LoVo (cell line): Measurements from ENCODE around the gene CHEK1.

Experiments used
- DNase-seq: peaks from one replicate; pipeline ENCODE4 v3.0.0-alpha.2; 2016; ENCODE audit warnings: low spot score

The CHEK1 gene

DNA sequence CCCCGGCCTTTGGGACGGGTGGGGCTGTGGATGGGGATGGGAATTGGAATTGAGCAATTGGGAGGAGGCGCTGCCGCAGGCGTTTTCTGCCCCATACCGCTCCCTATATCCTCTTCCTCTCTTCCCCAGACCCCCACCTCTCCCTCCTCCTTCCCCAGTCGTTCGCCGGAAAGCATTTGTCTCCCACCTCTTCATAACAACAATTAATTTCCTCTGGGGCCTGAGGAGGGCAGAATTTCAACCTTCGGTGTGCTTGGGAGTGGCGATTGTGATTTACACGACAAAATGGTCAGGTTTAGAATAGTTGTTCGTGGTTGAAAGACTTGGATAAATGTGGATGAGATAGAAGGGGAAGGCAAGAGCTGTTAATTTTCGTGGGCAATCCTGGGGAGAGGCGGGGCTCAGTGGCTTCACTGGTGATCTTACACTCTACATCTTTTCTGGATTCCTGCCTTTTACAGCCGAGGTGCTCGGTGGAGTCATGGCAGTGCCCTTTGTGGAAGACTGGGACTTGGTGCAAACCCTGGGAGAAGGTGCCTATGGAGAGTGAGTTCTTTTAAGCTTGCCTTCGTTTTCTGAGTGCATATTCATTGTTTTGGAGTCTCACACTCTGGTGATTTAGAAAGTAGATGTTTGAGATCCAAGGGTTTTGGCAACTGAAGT, 1.5 kb downstream of the CHEK1 start:
- DNase-seq, result peak; percentile 55

DNA sequence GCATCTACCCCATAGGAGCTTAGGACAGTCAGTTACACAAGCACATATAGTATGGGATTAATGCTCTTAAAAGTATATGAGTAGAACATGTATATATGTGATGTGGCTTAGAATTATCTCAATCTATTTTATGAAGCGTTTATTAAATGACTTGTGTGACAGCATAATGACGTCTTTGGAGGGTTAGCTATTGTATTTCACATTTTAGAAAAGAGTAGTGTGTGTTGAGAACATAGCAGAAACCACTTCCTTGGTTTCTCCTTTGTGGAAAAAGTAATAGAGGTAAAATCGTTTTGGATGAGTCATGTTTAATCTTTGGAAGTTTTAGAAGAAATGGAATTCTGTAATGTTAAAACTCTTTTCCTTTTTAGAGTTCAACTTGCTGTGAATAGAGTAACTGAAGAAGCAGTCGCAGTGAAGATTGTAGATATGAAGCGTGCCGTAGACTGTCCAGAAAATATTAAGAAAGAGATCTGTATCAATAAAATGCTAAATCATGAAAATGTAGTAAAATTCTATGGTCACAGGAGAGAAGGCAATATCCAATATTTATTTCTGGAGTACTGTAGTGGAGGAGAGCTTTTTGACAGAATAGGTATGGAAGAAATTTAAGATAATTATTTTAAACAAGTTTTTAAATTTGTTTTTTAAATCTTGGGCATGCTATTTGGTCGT, 2.4 kb downstream of the CHEK1 start:
- DNase-seq, result no peak

DNA sequence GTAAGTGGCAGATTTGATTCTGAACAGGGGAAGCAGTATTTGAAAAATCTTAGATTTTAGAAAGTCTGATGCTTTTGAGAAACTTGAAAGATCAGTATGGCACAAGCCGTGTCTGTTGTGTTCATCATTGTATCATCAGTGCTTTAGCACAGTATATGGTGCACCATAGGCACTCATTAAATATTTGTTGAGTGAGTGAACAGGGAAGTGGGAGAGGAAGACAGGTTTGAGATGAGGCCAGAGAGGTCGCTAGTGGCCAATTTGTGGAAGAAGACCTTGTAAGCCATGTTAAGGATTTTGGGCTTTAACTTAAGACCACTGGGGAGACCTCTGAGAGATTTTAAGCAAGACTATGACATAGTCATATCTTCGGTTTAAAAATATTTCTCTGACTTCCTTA, 12.9 kb downstream of the CHEK1 start:
- no peak for DNase-seq

DNA sequence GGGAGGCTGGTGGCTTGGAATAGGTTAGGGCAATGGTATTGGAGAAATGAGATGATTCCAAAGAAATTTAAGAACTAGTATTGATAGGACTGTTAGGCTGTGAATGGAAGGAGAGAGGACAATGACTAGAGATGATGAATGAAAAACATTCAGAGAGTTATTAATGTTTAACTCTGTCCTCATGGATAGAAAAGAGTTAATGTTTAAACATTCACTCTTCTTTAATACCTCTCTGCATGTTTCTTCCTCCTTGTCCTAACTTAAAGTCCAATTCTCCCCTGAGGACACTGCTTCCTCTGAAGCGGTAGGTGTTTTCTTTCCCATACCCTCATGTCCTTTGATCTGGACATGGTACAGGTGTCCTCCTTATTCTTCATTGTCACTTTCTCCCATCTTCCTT, 13.4 kb downstream of the CHEK1 start:
- no peak for DNase-seq

DNA sequence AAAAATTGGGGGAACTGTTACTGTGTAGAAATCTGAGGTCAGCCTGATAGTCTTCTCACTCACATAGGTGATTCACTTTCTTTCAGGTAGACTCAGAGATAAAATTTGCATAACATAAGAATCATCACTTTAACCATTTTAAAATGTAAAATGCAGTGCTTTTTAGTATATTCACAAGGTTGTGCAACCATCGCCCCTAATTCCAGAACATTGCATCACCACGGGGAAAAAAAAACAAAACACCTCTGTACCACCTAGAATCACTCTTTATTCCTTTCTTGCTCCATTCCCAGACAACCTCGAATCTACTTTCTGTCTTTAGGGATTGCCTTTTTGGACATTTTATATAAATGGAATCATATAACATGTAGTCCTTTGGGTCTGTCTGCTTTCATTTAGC, 20.9 kb downstream of the CHEK1 start:
- DNase-seq, result no peak

DNA sequence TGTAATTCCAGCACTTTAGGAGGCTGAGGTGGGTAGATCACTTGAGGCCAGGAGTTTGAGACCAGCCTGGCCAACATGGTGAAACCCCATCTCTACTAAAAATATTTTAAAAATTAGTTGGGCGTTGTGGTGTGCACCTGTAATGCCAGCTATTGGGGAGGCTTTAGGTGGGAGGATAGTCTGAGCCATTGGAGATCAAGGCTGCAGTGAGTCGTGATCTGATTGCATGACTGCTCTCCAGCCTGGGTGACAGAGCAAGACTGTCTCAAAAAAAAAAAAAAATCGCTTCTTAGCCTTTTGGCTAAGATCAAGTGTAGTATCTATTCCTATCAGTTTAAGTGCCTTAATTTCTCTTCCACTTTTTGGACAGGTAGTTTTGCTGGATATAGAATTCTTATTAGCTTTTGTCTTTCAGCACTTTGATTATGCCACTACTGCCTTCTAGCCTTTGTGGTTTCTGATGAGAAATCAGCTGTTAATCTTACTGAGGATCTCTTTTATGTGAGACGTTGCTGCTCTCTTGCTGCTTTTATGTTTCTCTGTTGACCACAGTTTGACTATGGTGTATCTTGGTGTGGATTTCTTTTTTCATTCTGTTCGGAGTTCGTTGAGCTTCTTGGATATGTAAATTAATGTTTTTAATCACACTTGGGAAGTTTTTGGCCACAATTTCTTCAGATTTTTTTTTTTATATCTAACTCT, 24.7 kb downstream of the CHEK1 start:
- DNase-seq, result no peak

DNA sequence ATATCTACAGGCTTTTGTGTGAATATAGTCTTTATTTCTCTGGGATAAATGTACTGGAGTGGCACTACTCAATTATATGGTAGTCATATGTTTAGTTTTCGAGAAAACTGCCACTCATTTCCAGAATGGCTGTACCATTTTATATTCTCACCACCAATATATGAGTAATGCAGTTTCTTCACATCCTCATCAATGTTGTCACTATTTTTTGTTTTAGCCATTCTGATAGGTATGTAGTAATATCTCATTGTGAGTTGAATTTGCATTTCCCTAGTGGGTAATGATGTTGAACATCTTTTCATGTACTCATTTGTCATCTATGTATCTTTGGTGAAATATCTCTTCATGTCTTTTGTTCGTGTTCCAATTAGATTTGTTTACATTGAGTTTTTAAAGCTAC, 37.7 kb downstream of the CHEK1 start:
- no peak for DNase-seq

DNA sequence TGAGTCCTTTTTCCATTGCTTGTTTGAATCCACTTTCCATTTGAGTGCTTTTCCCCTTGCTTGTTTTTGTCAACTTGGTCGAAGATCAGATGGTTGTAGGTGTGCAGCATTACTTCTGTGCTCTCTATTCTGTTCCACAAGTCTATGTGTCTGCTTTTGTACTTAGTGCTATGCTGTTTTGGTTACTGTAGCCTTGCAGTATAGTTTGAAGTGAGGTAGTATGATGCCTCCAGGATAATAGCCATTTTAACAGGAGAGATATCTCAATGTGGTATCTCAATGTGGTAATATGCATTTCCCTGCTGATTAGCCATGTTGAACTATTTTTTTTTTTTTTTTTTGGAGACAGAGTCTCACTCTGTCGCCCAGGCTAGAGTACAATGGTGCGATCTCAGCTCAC, 38.9 kb downstream of the CHEK1 start:
- DNase-seq, result no peak

DNA sequence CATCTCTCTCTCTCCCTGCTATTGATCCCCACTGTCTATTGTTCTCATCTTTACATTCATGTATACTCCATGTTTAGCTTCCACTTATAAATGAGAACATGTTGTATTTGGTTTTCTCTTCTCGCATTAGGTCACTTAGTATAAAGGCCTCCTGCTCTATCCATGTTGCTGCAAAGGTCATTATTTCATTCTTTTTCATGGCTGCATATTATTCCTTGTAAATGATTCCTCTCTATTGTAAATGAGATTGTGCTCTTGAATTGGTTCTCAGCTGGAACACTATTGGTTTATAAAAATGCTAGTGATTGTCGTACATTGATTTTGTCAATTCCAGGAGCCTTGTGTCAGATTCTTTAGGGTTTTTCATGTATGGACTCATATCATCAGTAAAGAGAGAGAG, 42.2 kb downstream of the CHEK1 start:
- DNase-seq, result no peak

DNA sequence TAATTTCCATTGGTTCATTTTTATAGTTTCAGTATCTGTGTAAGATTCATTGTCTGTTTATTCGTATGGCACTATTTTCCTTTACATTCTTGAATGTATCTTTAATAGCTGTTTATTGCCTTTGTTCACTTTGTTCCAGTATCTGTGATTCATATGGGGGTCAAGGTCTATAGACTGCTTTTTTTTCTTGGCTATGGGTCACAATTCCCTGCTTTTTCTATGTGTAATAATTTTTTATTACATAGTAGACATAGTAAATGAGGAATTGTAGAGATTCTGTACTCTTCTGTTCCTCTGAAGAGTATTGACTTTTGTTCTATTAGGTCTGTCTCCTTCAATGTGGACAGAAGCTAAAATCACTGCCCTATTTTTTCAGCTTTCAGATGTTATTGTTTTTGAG, 45.2 kb downstream of the CHEK1 start:
- peak; percentile 36 for DNase-seq

DNA sequence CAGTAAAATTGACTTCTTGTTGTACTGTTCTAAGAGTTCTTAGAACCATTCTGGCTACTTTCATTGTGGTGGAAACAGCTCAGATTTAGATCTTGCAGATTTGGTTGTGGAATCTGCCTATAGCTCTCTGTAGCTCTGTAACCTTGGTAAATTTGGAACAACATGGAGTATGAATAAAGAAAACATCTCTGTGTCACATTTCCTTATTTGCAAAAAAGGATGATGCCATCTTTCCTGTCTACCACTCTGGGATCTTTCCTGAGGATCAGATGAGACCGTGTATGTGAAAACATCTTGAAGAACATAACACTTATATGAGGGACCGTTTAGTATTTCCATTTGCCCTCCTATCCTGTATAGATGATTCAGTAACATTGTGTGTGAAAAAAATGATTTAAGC, 46.6 kb downstream of the CHEK1 start:
- no peak for DNase-seq

DNA sequence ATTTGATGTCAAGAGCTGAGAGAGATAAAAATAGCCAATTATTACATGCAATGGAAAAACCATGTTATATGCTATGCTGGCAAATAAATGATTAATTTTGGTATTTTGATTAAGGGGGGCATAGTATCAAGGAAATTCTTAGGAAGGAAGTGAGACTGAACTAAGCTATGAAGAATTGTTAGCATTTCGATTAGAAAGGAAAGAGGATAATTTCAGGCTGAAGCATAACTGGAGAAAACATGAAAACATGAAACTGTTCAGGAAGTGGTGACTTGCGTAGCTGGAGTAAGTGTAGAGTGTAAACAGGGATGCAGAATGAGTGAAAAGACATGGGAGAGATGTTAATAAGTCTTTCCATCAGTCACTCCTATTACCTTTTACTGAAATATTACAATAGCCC, 49.2 kb downstream of the CHEK1 start:
- no peak for DNase-seq

DNA sequence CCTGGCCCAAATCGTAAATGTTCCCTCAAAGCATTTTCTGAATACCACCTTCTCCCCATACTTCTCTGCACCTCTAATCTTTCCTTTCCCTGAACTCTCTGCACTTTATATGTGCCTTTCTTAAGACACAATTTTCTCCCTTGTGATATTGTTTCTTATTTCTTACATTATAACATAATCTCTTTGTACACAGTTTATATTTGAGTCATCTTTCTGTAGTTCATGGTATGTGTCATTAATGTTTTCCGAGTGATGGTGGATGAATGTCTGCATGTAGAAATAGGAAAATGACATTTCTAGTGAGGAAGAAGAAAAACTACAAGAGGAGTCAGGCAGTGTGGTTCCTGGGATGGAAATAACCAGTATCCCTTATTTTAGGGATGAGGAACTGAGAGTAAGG, 50.2 kb downstream of the CHEK1 start:
- no peak for DNase-seq

DNA sequence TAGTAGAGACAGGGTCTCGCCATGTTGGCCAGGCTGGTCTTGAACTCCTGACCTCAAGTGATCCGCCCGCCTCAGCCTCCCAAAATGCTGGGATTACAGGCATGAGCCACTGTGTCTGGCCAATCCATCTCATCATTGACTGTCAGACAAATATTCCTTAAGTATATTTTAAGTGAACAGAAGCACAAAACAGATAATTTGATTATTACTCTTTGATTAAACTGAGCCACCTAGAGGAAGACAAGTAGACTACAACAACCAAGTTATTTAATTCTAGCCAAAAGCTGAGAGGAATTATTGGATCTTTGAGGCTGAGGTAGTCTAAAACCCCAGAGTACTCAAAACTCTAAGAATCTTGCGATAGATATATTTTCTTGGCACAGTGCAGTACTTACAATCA, 54.4 kb downstream of the CHEK1 start:
- no peak for DNase-seq

DNA sequence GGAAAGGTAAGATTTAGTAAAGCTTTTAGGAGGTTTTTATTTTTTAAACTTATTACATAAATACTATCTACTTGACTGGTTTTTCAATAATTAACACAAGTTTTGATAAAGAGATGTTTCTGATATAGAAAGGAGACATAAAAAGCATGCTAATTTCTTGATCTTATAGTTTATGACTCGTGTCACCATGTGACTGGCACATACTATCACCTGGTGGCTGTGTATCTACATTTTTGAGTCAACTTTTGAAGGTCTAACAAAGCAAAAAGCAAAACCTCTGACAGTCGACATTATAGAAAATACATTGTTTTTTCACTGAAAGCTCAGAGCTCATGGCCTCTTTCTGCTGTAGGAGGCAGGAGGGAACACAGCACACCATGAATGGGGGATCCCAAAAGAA, 54.9 kb downstream of the CHEK1 start:
- no peak for DNase-seq

DNA sequence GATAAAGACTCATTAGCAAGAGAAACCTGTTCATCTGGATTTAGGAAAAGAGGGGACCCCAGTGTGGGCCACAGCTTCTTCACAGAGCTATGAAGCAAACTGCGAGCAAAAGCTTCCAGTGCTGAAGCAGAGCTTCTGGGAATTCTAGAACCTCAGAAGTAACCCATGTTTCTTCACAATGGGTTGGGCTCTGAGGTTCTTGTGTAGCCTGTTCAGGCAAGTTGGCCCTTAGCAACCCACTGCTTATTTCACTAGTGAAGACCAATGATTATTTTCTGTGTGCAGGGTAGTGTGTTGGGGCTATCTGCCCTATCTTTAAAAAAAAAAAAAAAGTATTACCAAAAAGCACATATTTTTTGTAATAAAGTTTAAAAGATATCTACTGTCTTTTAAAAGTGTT, 55.8 kb downstream of the CHEK1 start, which contains the start of gene ACRV1:
Gene ACRV1, minus strand, starts transcription at position 101 of the 400 bp plus-strand sequence. Its CDS starts 67 bp downstream, at position 34.
- no peak for DNase-seq

DNA sequence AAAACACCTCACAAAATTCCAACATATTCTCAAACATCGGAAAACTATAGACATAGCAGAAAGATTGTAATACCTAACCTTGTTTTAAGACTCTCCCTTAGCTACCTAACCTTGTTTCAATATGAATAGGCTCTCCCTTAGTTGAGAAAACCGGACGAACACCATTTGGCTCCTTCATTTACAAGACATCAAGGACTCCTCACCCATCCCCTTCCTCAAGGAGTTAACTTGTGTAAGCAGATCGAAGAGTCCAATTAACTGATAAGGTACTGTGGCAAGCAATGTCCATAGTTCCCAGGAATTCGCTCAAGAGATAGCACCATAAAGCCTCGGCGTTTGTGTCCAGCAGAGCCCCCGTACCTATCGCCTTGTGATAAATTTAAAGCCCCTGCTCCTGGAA, 60.3 kb downstream of the CHEK1 start:
- DNase-seq, result no peak

DNA sequence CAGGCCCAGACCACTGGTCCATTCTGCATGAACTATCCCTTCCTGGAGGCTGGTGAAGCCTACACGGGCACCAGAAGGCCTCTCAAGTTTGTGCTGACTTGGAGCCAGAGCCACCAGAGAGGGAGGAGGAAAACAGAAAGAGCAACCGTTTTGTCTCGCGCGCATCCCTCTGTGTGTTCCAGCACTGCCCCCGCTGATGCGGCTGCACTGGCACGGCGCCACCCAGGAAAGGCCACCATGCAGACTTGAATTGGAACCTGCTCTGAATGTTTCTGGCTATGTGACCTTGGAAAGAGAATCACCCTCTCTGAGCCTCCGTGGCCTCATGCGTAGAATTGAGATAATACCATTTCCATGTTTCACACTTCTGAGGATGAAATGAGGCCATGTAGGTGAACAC, 63.1 kb downstream of the CHEK1 start:
- no peak for DNase-seq

DNA sequence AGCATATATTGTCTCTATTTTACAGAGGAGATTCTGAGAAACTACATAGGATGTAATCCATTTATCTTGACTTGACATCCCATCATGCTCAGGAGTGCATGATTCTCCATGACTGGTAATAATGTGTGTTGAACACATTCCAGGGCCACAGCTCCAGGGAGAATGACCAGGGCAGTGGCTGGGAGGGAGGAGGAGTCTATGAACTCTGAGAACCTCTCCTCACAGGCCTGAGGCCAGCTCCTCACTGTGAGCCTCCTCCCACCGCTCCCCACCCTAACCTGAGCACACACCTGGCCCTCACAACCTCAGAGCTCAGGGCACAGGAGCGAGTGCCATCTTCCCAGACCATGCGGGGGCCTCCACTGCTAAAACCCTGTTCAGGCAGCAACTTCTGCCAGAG, 63.7 kb downstream of the CHEK1 start:
- no peak for DNase-seq

DNA sequence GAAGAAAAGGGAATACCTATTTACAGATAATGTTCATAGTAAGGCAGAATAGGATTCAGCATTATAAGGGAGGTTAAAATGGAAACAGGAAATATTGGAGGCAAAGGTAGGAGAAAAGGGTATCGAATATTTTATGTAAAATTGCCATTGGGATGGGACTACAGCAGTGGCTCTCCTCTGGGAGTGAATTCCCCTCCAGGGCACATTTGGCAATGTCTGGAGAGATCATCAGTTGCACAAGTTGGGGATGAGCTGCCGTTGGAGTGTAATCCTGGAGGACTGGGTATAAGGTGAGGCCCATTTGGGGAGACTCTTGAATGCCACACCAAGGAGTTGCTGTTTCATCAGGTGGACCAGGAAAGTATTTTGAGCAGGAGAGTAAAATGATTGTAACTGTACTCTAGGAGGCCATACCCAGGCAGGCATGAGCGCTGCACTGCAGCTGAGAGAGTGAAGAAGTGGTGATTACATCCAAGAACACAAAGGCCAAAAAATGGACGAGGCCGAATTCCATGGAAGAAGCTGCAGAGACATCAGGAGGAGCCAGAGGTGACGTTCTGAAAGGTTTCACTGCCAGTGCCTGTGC, 64.4 kb downstream of the CHEK1 start:
- no peak for DNase-seq

DNA sequence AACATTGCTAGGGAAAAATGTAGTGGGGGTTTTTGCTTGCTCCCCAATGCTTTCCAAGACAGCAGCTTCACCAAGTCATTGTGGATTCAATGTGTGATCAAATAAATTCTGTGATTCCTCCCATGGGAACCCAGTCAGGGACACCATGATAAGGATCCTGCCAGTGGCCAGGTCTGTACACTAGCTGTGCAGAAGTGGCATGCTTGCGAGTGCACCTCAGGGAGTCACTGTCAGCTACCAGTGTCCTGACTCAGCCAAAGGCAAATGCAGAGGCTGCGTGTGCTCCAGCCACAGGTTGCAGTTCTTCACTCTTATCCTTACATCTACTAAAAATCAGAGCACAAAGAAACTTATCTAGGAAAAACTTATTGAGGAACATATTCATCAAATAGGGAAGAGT, 65.0 kb downstream of the CHEK1 start:
- no peak for DNase-seq

DNA sequence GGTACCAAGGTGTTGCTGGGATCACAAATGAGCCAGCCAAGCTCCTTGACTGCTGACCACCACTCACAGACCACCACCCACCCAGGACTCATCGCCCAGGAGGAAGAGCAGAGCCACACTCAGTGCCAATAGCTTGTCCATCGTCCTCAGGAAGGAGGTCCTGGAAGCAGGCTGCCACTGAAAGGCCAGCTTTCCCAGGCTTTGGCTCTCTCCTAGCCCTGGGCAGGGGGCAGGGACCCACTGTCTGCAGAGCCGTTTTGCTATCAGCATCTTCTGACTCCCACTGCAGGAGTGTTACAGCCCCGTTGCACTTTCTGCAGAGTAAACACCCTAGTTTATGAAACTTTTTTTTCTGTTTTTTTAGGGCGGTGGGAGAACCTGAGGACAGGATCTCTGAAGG, 67.9 kb downstream of the CHEK1 start:
- DNase-seq, result no peak

DNA sequence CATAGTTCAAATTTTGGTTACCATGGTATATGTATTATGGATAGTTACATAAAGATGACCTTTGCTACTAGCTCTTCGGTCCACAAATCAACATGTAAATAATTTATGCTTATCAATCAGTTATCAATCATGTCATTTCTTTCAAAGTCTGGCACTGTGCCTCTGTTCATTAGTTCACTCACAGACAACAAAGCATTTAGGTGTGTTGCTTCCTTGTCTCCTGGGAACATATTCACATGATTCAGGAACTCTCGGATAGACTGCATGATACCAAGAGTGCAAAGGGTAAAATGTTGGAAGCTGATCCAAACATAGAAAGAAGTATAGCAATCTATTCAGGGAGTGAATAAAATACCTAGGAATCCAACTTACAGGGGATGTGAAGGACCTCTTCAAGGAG, 70.0 kb downstream of the CHEK1 start:
- no peak for DNase-seq
